Measurements from ENCODE around the gene TMPRSS4. TPM values are rescaled to one million over a fixed set of nuclear protein-coding genes. Genes with fewer than 3 reads are reported as not detected.

The TMPRSS4 gene
- total and polyA plus RNA-seq, 2 of the 4 experiments (the other 2 are of a cell fraction) = not detected

DNA sequence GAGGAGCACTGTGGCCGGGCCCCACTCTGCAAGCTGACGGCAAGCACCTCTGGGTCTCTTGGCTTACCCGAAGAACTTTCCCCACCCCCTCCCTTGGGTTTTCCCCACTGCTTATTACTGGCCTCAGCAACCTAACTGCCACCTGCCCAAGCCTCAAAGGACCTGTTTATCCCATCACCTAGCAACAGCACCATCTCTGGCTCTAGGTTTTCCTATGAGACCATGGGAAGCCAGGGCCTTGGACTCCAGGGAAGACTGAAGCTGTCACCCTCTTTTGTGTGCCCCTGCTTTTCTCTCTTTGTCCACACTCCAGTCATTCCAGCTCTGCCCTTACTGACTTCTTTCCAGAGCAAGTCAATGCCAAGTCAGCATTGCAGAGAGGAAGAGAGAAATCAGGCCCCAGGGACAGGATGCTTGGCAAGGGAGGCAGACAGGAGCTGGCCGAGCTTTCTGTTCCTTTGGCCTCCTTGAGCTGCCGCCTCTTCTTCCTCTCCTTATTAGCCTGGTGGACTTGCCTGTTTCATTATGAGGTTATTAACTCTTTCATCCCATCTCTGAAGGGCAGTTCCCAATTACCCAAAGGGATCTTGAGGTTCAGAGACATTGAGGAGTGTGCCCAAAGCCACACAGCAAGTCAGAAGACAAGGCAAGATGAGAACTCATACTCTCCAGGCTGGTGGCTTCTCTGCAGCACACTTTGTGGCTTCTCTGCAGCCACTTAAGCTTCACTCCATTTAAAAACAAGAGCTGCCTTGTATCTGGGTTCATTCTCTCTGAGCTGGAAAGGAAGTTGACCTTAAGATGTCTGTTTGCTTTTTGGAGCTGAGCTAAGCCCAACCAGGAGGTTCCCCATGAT lies 10.3 kb downstream of the TMPRSS4 start, which contains the start of gene SMIM35:
TSS of gene SMIM35 (minus strand) at position 51 of the 856 bp plus-strand sequence. CDS start 206 bp downstream, outside the sequence.
- CTCF ChIA-PET = no interaction called here
- BruUV-seq (replicated peaks) = no TSS peak

More for the DNA sequence above, 10.3 kb downstream of the TMPRSS4 start, which contains the start of gene SMIM35:
- H4K5ac ChIP-seq (ENCODE audit: low read depth, low read length) = no peak within 1 kb of the TSS
- H2BK20ac ChIP-seq (ENCODE audit: low read depth, low read length) = no peak within 1 kb of the TSS
- no peaks in the 10 kb centered on the region for H4K20me1 ChIP-seq (ENCODE audit: insufficient read depth, low read length)
- no peak within 1 kb of the TSS for H2BK120ac ChIP-seq (ENCODE audit: low read depth, low read length)
- TF ChIP-seq, protein P1, sequence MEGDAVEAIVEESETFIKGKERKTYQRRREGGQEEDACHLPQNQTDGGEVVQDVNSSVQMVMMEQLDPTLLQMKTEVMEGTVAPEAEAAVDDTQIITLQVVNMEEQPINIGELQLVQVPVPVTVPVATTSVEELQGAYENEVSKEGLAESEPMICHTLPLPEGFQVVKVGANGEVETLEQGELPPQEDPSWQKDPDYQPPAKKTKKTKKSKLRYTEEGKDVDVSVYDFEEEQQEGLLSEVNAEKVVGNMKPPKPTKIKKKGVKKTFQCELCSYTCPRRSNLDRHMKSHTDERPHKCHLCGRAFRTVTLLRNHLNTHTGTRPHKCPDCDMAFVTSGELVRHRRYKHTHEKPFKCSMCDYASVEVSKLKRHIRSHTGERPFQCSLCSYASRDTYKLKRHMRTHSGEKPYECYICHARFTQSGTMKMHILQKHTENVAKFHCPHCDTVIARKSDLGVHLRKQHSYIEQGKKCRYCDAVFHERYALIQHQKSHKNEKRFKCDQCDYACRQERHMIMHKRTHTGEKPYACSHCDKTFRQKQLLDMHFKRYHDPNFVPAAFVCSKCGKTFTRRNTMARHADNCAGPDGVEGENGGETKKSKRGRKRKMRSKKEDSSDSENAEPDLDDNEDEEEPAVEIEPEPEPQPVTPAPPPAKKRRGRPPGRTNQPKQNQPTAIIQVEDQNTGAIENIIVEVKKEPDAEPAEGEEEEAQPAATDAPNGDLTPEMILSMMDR (conservative IDR thresholded peaks at IDR 0.05; ENCODE audit: low read depth, low read length) = no peak
- TF ChIP-seq MAZ (IDR thresholded peaks at IDR 0.05; ENCODE audit: borderline replicate concordance, low read depth, low read length) = no peak
- no peak for TF ChIP-seq MXI1 (IDR thresholded peaks at IDR 0.05; ENCODE audit: borderline replicate concordance, low read depth, low read length)
- TF ChIP-seq BHLHE40 (IDR thresholded peaks at IDR 0.05; ENCODE audit: low read depth, low read length) = no peak
- no peak for TF ChIP-seq SMC3 (IDR thresholded peaks at IDR 0.05; ENCODE audit: low read depth, low read length)
- TF ChIP-seq CHD1 (IDR thresholded peaks at IDR 0.05; ENCODE audit: low read depth, low read length) = no peak
- TF ChIP-seq USF2 (IDR thresholded peaks at IDR 0.05; ENCODE audit: low read depth, low read length) = no peak
- TF ChIP-seq POLR2A (IDR thresholded peaks at IDR 0.05; ENCODE audit: low read depth, low read length) = no peak
- no peak for TF ChIP-seq RCOR1 (IDR thresholded peaks at IDR 0.05; ENCODE audit: insufficient replicate concordance, low read length)
- no peak for TF ChIP-seq RAD21 (IDR thresholded peaks at IDR 0.05; ENCODE audit: low read length)
- TF ChIP-seq FOS (IDR thresholded peaks at IDR 0.05; ENCODE audit: low read depth, low read length) = no peak
- no peak for TF ChIP-seq RFX5 (IDR thresholded peaks at IDR 0.05; ENCODE audit: low read depth, low read length)
- no peak for TF ChIP-seq NFE2L2 (IDR thresholded peaks at IDR 0.05; ENCODE audit: low read depth, low read length)
- TF ChIP-seq MAFK (IDR thresholded peaks at IDR 0.05; ENCODE audit: low read depth, low read length) = no peak
- H3K23ac ChIP-seq (ENCODE audit: low read depth, low read length) = no peak within 1 kb of the TSS
- WGBS, 2 experiments (ENCODE audit: extremely low coverage in 2 of 2, insufficient read length in 1 of 2) = 41% methylated on average over 3 of the region's 5 CpGs; no CpG with 5 or more reads in 1 of the 2 experiments
- no peak within 1 kb of the TSS for H4K91ac ChIP-seq (ENCODE audit: insufficient read depth, low read depth, low read length)
- no peak within 1 kb of the TSS for H3K56ac ChIP-seq (ENCODE audit: extremely low read depth, insufficient read depth, low read length)
- no peak within 1 kb of the TSS for H2BK5ac ChIP-seq (ENCODE audit: low read depth, low read length, poor library complexity, severe bottlenecking)
- no peak within 1 kb of the TSS for H2AK5ac ChIP-seq (ENCODE audit: low read depth, low read length)
- H3K9me1 ChIP-seq (ENCODE audit: insufficient read depth, low read length) = no peaks in the 10 kb centered on the region
- H3K9me3 ChIP-seq (ENCODE audit: control insufficient read depth, insufficient read depth, low read length) = no peaks in the 10 kb centered on the region
- H3K4me1 ChIP-seq (ENCODE audit: control insufficient read depth, insufficient read depth, low read length) = no peaks in the 10 kb centered on the region
- ATAC-seq (ENCODE audit: low read depth) (no peak), DNase-seq (no peak)
- dilution Hi-C loops (cut with HindIII; ENCODE audit: low sequenced_read_pairs, unreplicated experiment) (no loop called here), intact Hi-C loops (cut with micrococcal nuclease) (no loop called here), in situ Hi-C loops (cut with MboI; ENCODE audit: low sequenced_read_pairs) (no loop called here)
- no peaks in the 10 kb centered on the region for H3K36me3 ChIP-seq (ENCODE audit: control insufficient read depth, insufficient read depth, low read length)
- no peak within 1 kb of the TSS for H3K4ac ChIP-seq (ENCODE audit: low read depth, low read length)
- no peak within 1 kb of the TSS for H2AK9ac ChIP-seq (replicated peaks; ENCODE audit: low read depth, low read length, poor library complexity)
- H2BK15ac ChIP-seq (ENCODE audit: low read depth, low read length) = no peak within 1 kb of the TSS
- H3K27ac ChIP-seq (ENCODE audit: insufficient read depth, low read length) = no peak within 1 kb of the TSS
- H2AFZ ChIP-seq (replicated peaks; ENCODE audit: low read length, poor library complexity) = no peak within 1 kb of the TSS
- no peak within 1 kb of the TSS for H3K9ac ChIP-seq (ENCODE audit: low read depth, low read length)
- H3K4me3 ChIP-seq (ENCODE audit: insufficient read depth, low read depth, low read length) = no peak within 1 kb of the TSS
- H3K27me3 ChIP-seq (ENCODE audit: control insufficient read depth, insufficient read depth, low read length) = no peaks in the 10 kb centered on the region; the same call in 1 of the 2 replicates
- H3K14ac ChIP-seq (replicated peaks; ENCODE audit: low read depth, low read length) = no peak within 1 kb of the TSS
- no peak within 1 kb of the TSS for H4K8ac ChIP-seq (ENCODE audit: low read depth in 2 of 2, low read length in 2 of 2)
- H3K79me1 ChIP-seq (ENCODE audit: low read depth in 1 of 2, low read length in 2 of 2) = no peaks in the 10 kb centered on the region
- no peak within 1 kb of the TSS for H3K4me2 ChIP-seq (ENCODE audit: low read depth, low read length)
- no peak within 1 kb of the TSS for H3K18ac ChIP-seq (ENCODE audit: low read depth, low read length)
- POLR2A ChIA-PET (ENCODE audit: unreplicated experiment) = no interaction called here

Measured in IMR-90 (cell line).